Neural cell (in vitro differentiated cells): Measurements from ENCODE around the gene TTC13.

Experiments
- EP300 ChIP-seq: fragments of 450-650 bp; conservative IDR thresholded peaks from 2 replicates; pipeline ENCODE4 v1.6.1; 2014; ENCODE audit warnings: antibody characterized with exemption, mild to moderate bottlenecking, moderate library complexity; ENCODE audit not compliant: poor library complexity, severe bottlenecking
- TF ChIP-seq, protein P1 (sequence below): fragments of 450-650 bp; IDR thresholded peaks from 2 replicates; pipeline ENCODE4 v1.5.1; 2014; ENCODE audit warnings: antibody characterized with exemption, mild to moderate bottlenecking, moderate library complexity; ENCODE audit not compliant: poor library complexity, severe bottlenecking

DNA sequence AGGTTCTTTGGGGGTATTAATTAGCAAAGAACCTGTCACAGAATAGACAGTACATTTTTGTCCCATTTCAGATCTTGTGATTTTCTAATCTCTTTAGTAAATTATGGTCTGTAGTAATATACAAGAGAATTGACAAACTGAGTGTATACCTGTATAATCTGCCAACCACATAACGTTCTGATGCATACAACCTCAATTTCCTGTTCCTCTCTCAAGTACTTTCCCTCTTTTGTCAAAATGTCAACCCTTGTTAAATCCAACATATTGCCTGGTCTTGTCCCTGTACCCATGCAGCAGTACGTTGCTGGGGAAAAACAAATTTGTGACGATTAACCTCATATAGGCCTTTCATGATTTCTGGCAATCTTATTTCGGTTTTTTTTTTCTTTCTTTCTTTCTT, 1.3 kb upstream of the TTC13 start:
- TF ChIP-seq, protein P1, sequence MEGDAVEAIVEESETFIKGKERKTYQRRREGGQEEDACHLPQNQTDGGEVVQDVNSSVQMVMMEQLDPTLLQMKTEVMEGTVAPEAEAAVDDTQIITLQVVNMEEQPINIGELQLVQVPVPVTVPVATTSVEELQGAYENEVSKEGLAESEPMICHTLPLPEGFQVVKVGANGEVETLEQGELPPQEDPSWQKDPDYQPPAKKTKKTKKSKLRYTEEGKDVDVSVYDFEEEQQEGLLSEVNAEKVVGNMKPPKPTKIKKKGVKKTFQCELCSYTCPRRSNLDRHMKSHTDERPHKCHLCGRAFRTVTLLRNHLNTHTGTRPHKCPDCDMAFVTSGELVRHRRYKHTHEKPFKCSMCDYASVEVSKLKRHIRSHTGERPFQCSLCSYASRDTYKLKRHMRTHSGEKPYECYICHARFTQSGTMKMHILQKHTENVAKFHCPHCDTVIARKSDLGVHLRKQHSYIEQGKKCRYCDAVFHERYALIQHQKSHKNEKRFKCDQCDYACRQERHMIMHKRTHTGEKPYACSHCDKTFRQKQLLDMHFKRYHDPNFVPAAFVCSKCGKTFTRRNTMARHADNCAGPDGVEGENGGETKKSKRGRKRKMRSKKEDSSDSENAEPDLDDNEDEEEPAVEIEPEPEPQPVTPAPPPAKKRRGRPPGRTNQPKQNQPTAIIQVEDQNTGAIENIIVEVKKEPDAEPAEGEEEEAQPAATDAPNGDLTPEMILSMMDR, result no peak
- TF ChIP-seq EP300, result no peak
